HepG2 (cell line): Measurements from ENCODE around the gene NEMF. TPM values are rescaled to one million over a fixed set of nuclear protein-coding genes. Genes with fewer than 3 reads are reported as not detected.
A peak's percentile ranks its signal among the peaks of the same experiment; 100 is the strongest.

Experiments
- ATAC-seq: fragments of 200-7000 bp; cut with Tn5 transposase; 3 replicates; pipeline ENCODE4 v1.9.1; 2020; ENCODE audit warnings: mild to moderate bottlenecking, moderate library complexity
- BruUV-seq: library from RNA; stranded (reverse); fragments of 400-500 nt; replicated peaks from 2 replicates; lab custom pipeline; 2021; lab: Mats Ljungman, UMichigan
- CTCF ChIA-PET: fragments of 300-600 bp; formaldehyde crosslinking; extraction: SDS; loops from one replicate; lab custom pipeline; 2021; ENCODE audit warnings: low total read pairs, inconsistent platforms, low intra/inter-chr PET ratio; lab: Yijun Ruan, JAX
- POLR2A ChIA-PET: fragments of 350-600 bp; sonication (Branson Sonifier 250); formaldehyde crosslinking; loops from one replicate; lab custom pipeline; 2020; ENCODE audit warnings: antibody characterized with exemption, inconsistent platforms; lab: Yijun Ruan, JAX
- DNase-seq: peaks from one replicate; pipeline ENCODE4 v3.0.0-alpha.2; 2015; ENCODE audit warnings: low spot score
- FAIRE-seq: peaks from 3 replicates; lab custom pipeline; 2011; peaks lifted over from hg19 to GRCh38; lab: Jason Lieb, UNC
- H2AFZ ChIP-seq: one replicate; pipeline ENCODE4 v1.6.1; 2011; ENCODE audit warnings: low read length, inconsistent platforms
- H3K27ac ChIP-seq: fragments of 300-600 bp; 3 replicates; pipeline ENCODE4 v1.8.0; 2011; ENCODE audit warnings: mixed run types, mild to moderate bottlenecking, mixed read lengths, low read length, inconsistent platforms; ENCODE audit not compliant: insufficient read depth; ENCODE audit errors: extremely low read length
- H3K27me3 ChIP-seq, 2 experiments: fragments of 200-600 bp in 1 of 2; 2 replicates in 1 of 2; 3 replicates in 1 of 2; pipeline versions ENCODE4 v1.6.0 to v1.8.0; 2011; ENCODE audit warnings: low read length in 2 of 2, mild to moderate bottlenecking in 2 of 2, moderate library complexity in 2 of 2, inconsistent platforms in 1 of 2; ENCODE audit not compliant: insufficient read depth in 2 of 2, control insufficient read depth in 1 of 2
- H3K36me3 ChIP-seq, 2 experiments: fragments of 200-600 bp in 1 of 2; replicated peaks in 1 of 2; 2 replicates in 1 of 2; 3 replicates in 1 of 2; pipeline versions ENCODE4 v1.5.1 to v1.8.0; 2011; ENCODE audit warnings: low read length in 2 of 2, inconsistent platforms in 1 of 2; ENCODE audit not compliant: insufficient read depth in 2 of 2, control insufficient read depth in 1 of 2
- H3K4me1 ChIP-seq: 2 replicates; pipeline ENCODE4 v1.5.1; 2012; ENCODE audit warnings: low read length, inconsistent platforms; ENCODE audit not compliant: insufficient read depth
- H3K4me2 ChIP-seq: 2 replicates; pipeline ENCODE4 v1.6.0; 2011; ENCODE audit warnings: low read depth, low read length, inconsistent platforms
- H3K4me3 ChIP-seq, 3 experiments: fragments of 200-600 bp in 1 of 3; sonication (generic), shearing (Covaris generic) in 1 of 3; replicated peaks in 1 of 3; 2 replicates each; pipeline ENCODE4 v1.5.1; 2011 to 2016; ENCODE audit warnings: low read length in 3 of 3, inconsistent platforms in 2 of 3, low read depth in 2 of 3, mild to moderate bottlenecking in 2 of 3, control low read depth in 1 of 3, mixed read lengths in 1 of 3; ENCODE audit not compliant: insufficient read depth in 1 of 3
- H3K79me2 ChIP-seq: one replicate; pipeline ENCODE4 v1.6.1; 2011; ENCODE audit warnings: low read length, inconsistent platforms; ENCODE audit not compliant: insufficient read depth
- H3K9ac ChIP-seq: 2 replicates; pipeline ENCODE4 v1.6.0; 2011; ENCODE audit warnings: mild to moderate bottlenecking, low read depth, low read length, inconsistent platforms; ENCODE audit not compliant: insufficient read depth
- H3K9me3 ChIP-seq: 2 replicates; pipeline ENCODE4 v1.5.1; 2012; ENCODE audit warnings: mild to moderate bottlenecking, low read length
- H4K20me1 ChIP-seq: 2 replicates; pipeline ENCODE4 v1.6.0; 2011; ENCODE audit warnings: inconsistent platforms, mild to moderate bottlenecking, low read length, moderate library complexity; ENCODE audit not compliant: insufficient read depth
- ATF7-NPFF ChIP-seq: sonication (generic); formaldehyde crosslinking; IDR thresholded peaks from 2 replicates; pipeline ENCODE4 v1.8.1; 2023; ENCODE audit warnings: mild to moderate bottlenecking, low read depth, missing genetic modification reagents, moderate library complexity
- CAMTA2 ChIP-seq: sonication (generic); formaldehyde crosslinking; IDR thresholded peaks from 2 replicates; pipeline ENCODE4 v1.4.0; 2020; ENCODE audit warnings: mild to moderate bottlenecking, missing genetic modification reagents, borderline replicate concordance
- CENPBD1 ChIP-seq: sonication (generic); formaldehyde crosslinking; IDR thresholded peaks from 2 replicates; pipeline ENCODE4 v1.8.0; 2022; ENCODE audit warnings: missing genetic modification reagents, low read depth, mild to moderate bottlenecking, borderline replicate concordance
- KLF11 ChIP-seq: IDR thresholded peaks from 2 replicates; pipeline ENCODE4 v1.6.1; 2016; ENCODE audit warnings: missing compliant biosample characterization
- KMT2A ChIP-seq: sonication (generic); formaldehyde crosslinking; IDR thresholded peaks from 2 replicates; pipeline ENCODE4 v1.4.0; 2020; ENCODE audit warnings: missing genetic modification reagents
- MYNN ChIP-seq: sonication (generic); formaldehyde crosslinking; IDR thresholded peaks from 2 replicates; pipeline ENCODE4 v1.4.0; 2020; ENCODE audit warnings: mild to moderate bottlenecking, low read depth, missing genetic modification reagents
- RNF2 ChIP-seq: fragments of 450-650 bp; conservative IDR thresholded peaks from 2 replicates; pipeline ENCODE4 v1.6.1; 2016; ENCODE audit warnings: low read depth
- ZFP62 ChIP-seq: sonication (generic); formaldehyde crosslinking; IDR thresholded peaks from 2 replicates; pipeline ENCODE4 v1.4.0; 2020; ENCODE audit warnings: missing genetic modification reagents
- ZHX1 ChIP-seq: sonication (generic); formaldehyde crosslinking; IDR thresholded peaks from 2 replicates; pipeline ENCODE4 v1.8.1; 2022; ENCODE audit warnings: low read depth, mild to moderate bottlenecking, missing genetic modification reagents
- ZNF407 ChIP-seq: sonication (generic); formaldehyde crosslinking; IDR thresholded peaks from one replicate; pipeline ENCODE4 v1.5.1; 2020; ENCODE audit warnings: mild to moderate bottlenecking, missing genetic modification reagents; ENCODE audit errors: not compliant biosample characterization
- ZNF562 ChIP-seq: sonication (generic); formaldehyde crosslinking; IDR thresholded peaks from 2 replicates; pipeline ENCODE4 v1.8.0; 2022; ENCODE audit warnings: missing genetic modification reagents, borderline replicate concordance
- ZNF598 ChIP-seq: sonication (generic); formaldehyde crosslinking; IDR thresholded peaks from 2 replicates; pipeline ENCODE4 v1.5.1; 2020; ENCODE audit warnings: mild to moderate bottlenecking, missing genetic modification reagents, borderline replicate concordance
- WGBS: methylation state at CpG from one replicate; pipeline ENCODE4 v1.1.6; 2017; ENCODE audit warnings: low lambda C conversion rate; 5-methylcytosine and 5-hydroxymethylcytosine counted together
- in situ Hi-C: cut with HindIII; loops from 2 replicates; pipeline ENCODE4 v1.10.0; 2017; ENCODE audit warnings: low pct_unique_long_range_greater_than_20kb; ENCODE audit not compliant: extremely low pct_ligation_motif_present
- intact Hi-C: fragments of 100-400 bp; cut with micrococcal nuclease; formaldehyde crosslinking; loops from one replicate; pipeline ENCODE4 v1.10.0; 2022; ENCODE audit not compliant: unreplicated experiment
- polyA plus RNA-seq, 8 experiments: library from polyadenylated mRNA; depleted of rRNA in 3 of 8; stranded (reverse) in 7 of 8; unstranded in 1 of 8; fragments of >200 nt; fragmentation: Illumina TruSeq in 4 of 8; extraction: Trizol in 4 of 8; gene quantifications; 2 replicates each; pipeline versions ENCODE4 v1.2.1 to v1.2.3, GENCODE V29; 2011 to 2016; ENCODE audit warnings: low read depth in 4 of 8, missing spikeins in 1 of 8, mixed read lengths in 1 of 8; ENCODE audit not compliant: insufficient read depth in 1 of 8
- total RNA-seq, 5 experiments: library from RNA; depleted of rRNA; stranded (reverse); fragments of >200 nt; fragmentation: Illumina TruSeq; extraction: Trizol; gene quantifications; 2 replicates each; pipeline ENCODE4 v1.2.3, GENCODE V29; 2016; ENCODE audit warnings: low read depth in 1 of 5

Gene NEMF
- total and polyA plus RNA-seq, 2 of the 13 experiments (the other 11 are each of a cell fraction or from before 2014, with no cell fraction given), result 21.3 to 57.9 TPM

GRCh38 chr14:49892636-49893308 lies 40.2 kb upstream of the NEMF start, which contains the start of gene ARF6:
Gene ARF6, plus strand, starts transcription at chr14:49893082. Its CDS starts 655 bp downstream, at chr14:49893737.
- CTCF ChIA-PET, result no interaction called here
- POLR2A ChIA-PET, result interaction anchor here (0.7 to 3.4 kb wide), 20 partner anchors 9 to 419 kb away, joined by 3 to 27 read pairs (median 5); partner anchors contain the start of genes DMAC2L, KLHDC2, L2HGDH and NEMF
- peaks cover 27% of the 10 kb centered on the region for H4K20me1 ChIP-seq
- TF ChIP-seq MYNN, result no peak
- TF ChIP-seq RNF2, result peak; percentile 21
- TF ChIP-seq CENPBD1 (CRISPR knock-in tag), result no peak
- peak; percentile 85; the same call in 1 of the 2 replicates for TF ChIP-seq CAMTA2 (CRISPR knock-in tag)
- TF ChIP-seq ZNF562, result no peak
- peak; percentile 56; the same call in 1 of the 2 replicates for TF ChIP-seq KLF11 (CRISPR knock-in tag)
- peak; percentile 49; the same call in 1 of the 2 replicates for TF ChIP-seq ZHX1 (CRISPR knock-in tag)
- TF ChIP-seq KMT2A (CRISPR knock-in tag), result peak; percentile 85
- TF ChIP-seq ZNF407 (CRISPR knock-in tag), result no peak
- no peak for TF ChIP-seq ATF7-NPFF (CRISPR knock-in tag)
- TF ChIP-seq ZNF598 (CRISPR knock-in tag), result no peak
- no peak for TF ChIP-seq ZFP62 (CRISPR knock-in tag)

More at GRCh38 chr14:49892636-49893308, 40.2 kb upstream of the NEMF start, which contains the start of gene ARF6:
- intact Hi-C loops (loop anchor here (1.0 to 5.0 kb wide), 3 partner anchors 94 to 170 kb away; no protein-coding TSS in a partner anchor), in situ Hi-C loops (loop anchor here (5.0 kb wide), 1 partner anchor 110 kb away; no protein-coding TSS in a partner anchor)
- Histone ChIP-seq H3K27me3 (no peaks in the 10 kb centered on the region), H3K4me2 (peak within 1 kb of the TSS; percentile 87), H2AFZ (no peak within 1 kb of the TSS), H3K4me3 (peak within 1 kb of the TSS; percentile 95 to 99 (median 97)), H3K79me2 (peaks cover 42% of the 10 kb centered on the region), H3K9ac (peak within 1 kb of the TSS; percentile 99), H3K36me3 (no peaks in the 10 kb centered on the region; a peak in 2 of 5 replicates), H3K4me1 (peaks cover 29% of the 10 kb centered on the region), H3K27ac (peak within 1 kb of the TSS; percentile 98), H3K9me3 (no peaks in the 10 kb centered on the region)
- BruUV-seq, result no TSS peak
- FAIRE-seq (no peak), DNase-seq (peak; percentile 93), ATAC-seq (peak; percentile 93)
- WGBS, result 1% methylated on average over 13 of the region's 66 CpGs
